ENCODE data around the gene OOSP2. TPM values are rescaled to one million over a fixed set of nuclear protein-coding genes. Genes with fewer than 3 reads are reported as not detected.
"Not testable (repeated sequence)": the region's sequence is repeated elsewhere in the genome, so short reads cannot be mapped to it uniquely, and the experiment has no call there.

Gene OOSP2
- total and polyA plus RNA-seq, 11 donors = not detected

GRCh38 chr11:60003729-60004128, 36.5 kb upstream of the OOSP2 start:
- no peak overlapping the region for H3K4me3 ChIP-seq
- no peak for TF ChIP-seq CTCF (IDR thresholded peaks at IDR 0.05)
- no peak for TF ChIP-seq POLR2A (IDR thresholded peaks at IDR 0.05)
- no peak overlapping the region for H3K27ac ChIP-seq
- no peaks in the 10 kb centered on the region for H3K36me3 ChIP-seq
- peaks cover 0 to 5% (median 0%) of the 10 kb centered on the region in 12 donors for H3K9me3 ChIP-seq
- DNase-seq (no peak), ATAC-seq (no peak)
- 70 to 87% (median 85%) methylated on average over 2 of the region's 2 CpGs for WGBS, 4 donors
- intact Hi-C loops (cut with DNase I) = no loop called here
- no peaks in the 10 kb centered on the region for H3K4me1 ChIP-seq
- no peaks in the 10 kb centered on the region for H3K27me3 ChIP-seq

- Histone ChIP-seq H3K27me3 (no peaks in the 10 kb centered on the region), H3K9me3 (peaks cover 0 to 4% (median 0%) of the 10 kb centered on the region in 12 donors), H3K4me1 (no peaks in the 10 kb centered on the region), H3K4me3 (no peak overlapping the region), H3K27ac (no peak overlapping the region), H3K36me3 (no peaks in the 10 kb centered on the region)
- no peak for DNase-seq
- intact Hi-C loops (cut with DNase I) = no loop called here
- WGBS, 4 donors = 38 to 92% (median 83%) methylated on average over 1 of the region's 1 CpG
- TF ChIP-seq CTCF (IDR thresholded peaks at IDR 0.05) (no peak), POLR2A (IDR thresholded peaks at IDR 0.05) (no peak)
- no peak for ATAC-seq
Measured at GRCh38 chr11:60005360-60005759, 34.8 kb upstream of the OOSP2 start.

- no peaks in the 10 kb centered on the region for H3K4me1 ChIP-seq
- H3K36me3 ChIP-seq = no peaks in the 10 kb centered on the region
- DNase-seq (no peak), ATAC-seq (no peak)
- 89 to 100% (median 92%) methylated on average over 1 of the region's 1 CpG for WGBS, 4 donors
- TF ChIP-seq CTCF (IDR thresholded peaks at IDR 0.05) (no peak), POLR2A (IDR thresholded peaks at IDR 0.05) (no peak)
- no peaks in the 10 kb centered on the region for H3K27me3 ChIP-seq
- no peak within 1 kb of the TSS for H3K4me3 ChIP-seq
- intact Hi-C loops (cut with DNase I) = no loop called here
- no peaks in the 10 kb centered on the region for H3K9me3 ChIP-seq
- no peak within 1 kb of the TSS for H3K27ac ChIP-seq
Measured at GRCh38 chr11:60016881-60017280, 23.3 kb upstream of the OOSP2 start, which contains the start of gene OOSP4B. Gene OOSP4B, plus strand, starts transcription at chr11:60017181.

- Histone ChIP-seq H3K4me1 (no peaks in the 10 kb centered on the region), H3K4me3 (no peak overlapping the region), H3K27me3 (no peaks in the 10 kb centered on the region), H3K36me3 (no peaks in the 10 kb centered on the region), H3K9me3 (no peaks in the 10 kb centered on the region), H3K27ac (no peak overlapping the region)
- TF ChIP-seq CTCF (IDR thresholded peaks at IDR 0.05) = no peak
- no peak for TF ChIP-seq POLR2A (IDR thresholded peaks at IDR 0.05)
- ATAC-seq (no peak), DNase-seq (no peak)
- intact Hi-C loops (cut with DNase I) = no loop called here
- 50 to 70% (median 58%) methylated on average over 8 of the region's 8 CpGs for WGBS, 4 donors
Measured at GRCh38 chr11:60018058-60018457, 22.2 kb upstream of the OOSP2 start.

- H3K27me3 ChIP-seq; ATAC-seq; DNase-seq; intact Hi-C loops (cut with DNase I); H3K9me3 ChIP-seq; H3K4me1 ChIP-seq; H3K4me3 ChIP-seq; H3K27ac ChIP-seq; H3K36me3 ChIP-seq: not testable (repeated sequence)
- whole genome bisulfite sequencing, 4 donors = 93 to 96% (median 96%) methylated on average over 22 to 27 of the region's 27 CpGs
Measured at GRCh38 chr11:60020376-60020775, 19.8 kb upstream of the OOSP2 start.
